Pancreas (tissue), 10 donors: ENCODE data around the gene CTDNEP1. TPM values are rescaled to one million over a fixed set of nuclear protein-coding genes. Genes with fewer than 3 reads are reported as not detected.

ENCODE experiments used
- ATAC-seq, 4 donors: fragments of 200-7000 bp; cut with Tn5 transposase; one replicate each; pipeline versions ENCODE4 v1.8.0 to v1.9.1; 2020; ENCODE audit warnings: mild to moderate bottlenecking in 4 of 4, moderate library complexity in 4 of 4
- DNase-seq, 6 donors: peaks; one replicate each; pipeline ENCODE4 v3.0.0-alpha.2; 2020
- FAIRE-seq: peaks from 2 replicates; lab custom pipeline; 2012; peaks lifted over from hg19 to GRCh38; lab: Jason Lieb, UNC
- H3K27ac ChIP-seq, 4 donors: fragments of 200-600 bp; sonication (generic); 1 replicate in 3 of 4; 2 replicates in 1 of 4; pipeline versions ENCODE4 v1.5.0 to v1.8.0; 2020
- H3K27me3 ChIP-seq, 4 donors: fragments of 200-600 bp; one replicate each; pipeline ENCODE4 v1.8.0; 2021
- H3K36me3 ChIP-seq, 3 donors: fragments of 200-600 bp; sonication (generic) in 1 of 3; one replicate each; pipeline versions ENCODE4 v1.5.0 to v1.8.0; 2020 to 2021
- H3K4me1 ChIP-seq, 3 donors: fragments of 200-600 bp; one replicate each; pipeline ENCODE4 v1.8.0; 2021
- H3K4me3 ChIP-seq, 4 donors: fragments of 200-600 bp; sonication (generic) in 2 of 4; one replicate each; pipeline versions ENCODE4 v1.5.0 to v1.8.0; 2020 to 2021
- H3K9me3 ChIP-seq, 4 donors: fragments of 200-600 bp; one replicate each; pipeline ENCODE4 v1.8.0; 2021
- CTCF ChIP-seq, 4 donors: fragments of 200-600 bp; sonication (generic) in 3 of 4; IDR thresholded peaks; one replicate each; pipeline versions ENCODE4 v1.5.0 to v1.8.0; 2021; ENCODE audit warnings: antibody characterized with exemption in 4 of 4
- WGBS, 2 donors: extraction: QIAGEN DNeasy Blood & Tissue Kit; methylation state at CpG; one replicate each; pipeline ENCODE4 v1.1.7; 2013; 5-methylcytosine and 5-hydroxymethylcytosine counted together
- intact Hi-C, 3 donors: fragments of 100-400 bp; cut with DNase I; formaldehyde crosslinking; loops; one replicate each; pipeline versions ENCODE4 v1.11.1 to v1.14.2; 2022
- polyA plus RNA-seq, 2 donors: library from polyadenylated mRNA; stranded (reverse); fragments of 200-250 nt; gene quantifications; one replicate each; pipeline ENCODE4 v1.2.3, GENCODE V29; 2013
- total RNA-seq, 6 donors: library from RNA; stranded (reverse); fragmentation: NEBNext Ultra II Directional in 4 of 6; extraction: Animal tissue kit (Norgen Biotek cat#: 25700) in 4 of 6; gene quantifications; one replicate each; pipeline versions ENCODE4 v1.2.1 to v1.2.4, GENCODE V29; 2021 to 2023
- donor health status: healthy with polysubstance abuse.
- donor health status: DM: no; HTN: no; CAD: no; lungs with moderate emphysema.
- donor health status: DM: no; HTN: no; CAD: no.
- donor health status: control.
- donor health status: control.
- donor health status: Bipolar disorder and iron deficiency.
- donor health status: DM: yes; HTN: yes; CAD: no.
- donor health status: DM: no; HTN: no; CAD: no.
- donor health status: DM: no; HTN: no; CAD: no.
- donor health status: DM: yes; HTN: yes; CAD: no.

The CTDNEP1 gene
- total and polyA plus RNA-seq, 8 donors, result 42.0 to 75.2 (median 53.8) TPM

- ATAC-seq (peak; percentile 12 to 55 (median 38)), DNase-seq (peak; percentile 67 to 84 (median 78)), FAIRE-seq (no peak)
- peaks cover 0 to 9% (median 6%) of the 10 kb centered on the region in 3 donors for H3K4me1 ChIP-seq
- intact Hi-C loops, result loop anchor here in 1 of 3 donors (10.0 kb wide), 1 partner anchor 52 kb away; the partner anchor contains the start of gene GPS2
- 11% methylated on average over 26 of the region's 26 CpGs for whole genome bisulfite sequencing, 2 donors
- peak overlapping the region; percentile 50 to 83 (median 74) for H3K4me3 ChIP-seq
- H3K27me3 ChIP-seq, result no peaks in the 10 kb centered on the region
- H3K36me3 ChIP-seq, result no peaks in the 10 kb centered on the region
- TF ChIP-seq CTCF (IDR thresholded peaks at IDR 0.05), result no peak
- H3K27ac ChIP-seq, result peak overlapping the region; percentile 97 to 99 (median 98)
- no peaks in the 10 kb centered on the region for H3K9me3 ChIP-seq
These were observed 11.6 kb upstream of the CTDNEP1 start for GRCh38 chr17:7262935-7263800.

- ATAC-seq (peak; percentile 79 to 86 (median 84)), FAIRE-seq (no peak), DNase-seq (peak; percentile 93 to 97 (median 96))
- peak within 1 kb of the TSS; percentile 50 to 83 (median 74) for H3K4me3 ChIP-seq
- peak within 1 kb of the TSS; percentile 97 to 99 (median 98) for H3K27ac ChIP-seq
- no peaks in the 10 kb centered on the region for H3K9me3 ChIP-seq
- intact Hi-C loops, result loop anchor here in 1 of 3 donors (10.0 kb wide), 1 partner anchor 52 kb away; the partner anchor contains the start of gene GPS2
- WGBS, 2 donors, result 1 to 2% methylated on average over 51 to 64 of the region's 64 CpGs
- peaks cover 0 to 9% (median 6%) of the 10 kb centered on the region in 3 donors for H3K4me1 ChIP-seq
- peak in 1 of 4 donors; percentile 9 for TF ChIP-seq CTCF (IDR thresholded peaks at IDR 0.05)
- no peaks in the 10 kb centered on the region for H3K27me3 ChIP-seq
- peaks cover 0 to 4% (median 2%) of the 10 kb centered on the region in 3 donors for H3K36me3 ChIP-seq
These were observed 10.8 kb upstream of the CTDNEP1 start, which contains the start of gene CLDN7 for GRCh38 chr17:7262192-7262934. CLDN7 (minus strand) TSS chr17:7262478; CDS start chr17:7262043, 435 bp downstream.

GRCh38 chr17:7261379-7262191 is 10.1 kb upstream of the CTDNEP1 start:
- Histone ChIP-seq H3K4me3 (peak overlapping the region; percentile 50 to 83 (median 74)), H3K27ac (peak overlapping the region; percentile 97 to 99 (median 98)), H3K27me3 (no peaks in the 10 kb centered on the region), H3K36me3 (peaks cover 0 to 10% (median 4%) of the 10 kb centered on the region in 3 donors), H3K4me1 (peaks cover 0 to 9% (median 6%) of the 10 kb centered on the region in 3 donors), H3K9me3 (no peaks in the 10 kb centered on the region)
- FAIRE-seq (no peak), DNase-seq (peak in 5 of 6 donors; percentile 50 to 81 (median 63)), ATAC-seq (peak; percentile 10 to 25 (median 12))
- WGBS, 2 donors, result 3 to 5% methylated on average over 62 to 71 of the region's 71 CpGs
- no peak for TF ChIP-seq CTCF (IDR thresholded peaks at IDR 0.05)
- intact Hi-C loops, result loop anchor here in 1 of 3 donors (10.0 kb wide), 1 partner anchor 53 kb away; the partner anchor contains the start of gene GPS2
